Heart right ventricle (tissue), 16 donors: ENCODE results near the gene SRSF2. TPM values are rescaled to one million over a fixed set of nuclear protein-coding genes. Genes with fewer than 3 reads are reported as not detected.

Experiments used
- ATAC-seq, 8 donors: fragments of 200-7000 bp; cut with Tn5 transposase; one replicate each; pipeline ENCODE4 v1.9.1; 2020; ENCODE audit warnings: mild to moderate bottlenecking in 8 of 8, moderate library complexity in 8 of 8, moderate number of reproducible peaks in 1 of 8
- DNase-seq, 2 donors: peaks; one replicate each; pipeline ENCODE4 v3.0.0-alpha.2; 2020
- H3K27ac ChIP-seq, 10 donors: fragments of 200-600 bp; sonication (generic) in 2 of 10; one replicate each; pipeline versions ENCODE4 v1.5.0 to v1.8.0; 2020 to 2022; ENCODE audit warnings: mild to moderate bottlenecking in 3 of 10
- H3K27me3 ChIP-seq, 7 donors: fragments of 200-600 bp; one replicate each; pipeline ENCODE4 v1.8.0; 2021 to 2022; ENCODE audit warnings: mild to moderate bottlenecking in 2 of 7
- H3K36me3 ChIP-seq, 9 donors: fragments of 200-600 bp; sonication (generic) in 1 of 9; one replicate each; pipeline versions ENCODE4 v1.5.0 to v1.8.0; 2020 to 2022; ENCODE audit warnings: mild to moderate bottlenecking in 2 of 9
- H3K4me1 ChIP-seq, 9 donors: fragments of 200-600 bp; sonication (generic) in 1 of 9; one replicate each; pipeline versions ENCODE4 v1.5.0 to v1.8.0; 2020 to 2022; ENCODE audit warnings: mild to moderate bottlenecking in 4 of 9
- H3K4me3 ChIP-seq, 10 donors: fragments of 200-600 bp; sonication (generic) in 2 of 10; one replicate each; pipeline versions ENCODE4 v1.5.0 to v1.8.0; 2020 to 2022; ENCODE audit warnings: mild to moderate bottlenecking in 7 of 10, moderate library complexity in 2 of 10
- H3K9me3 ChIP-seq, 11 donors: fragments of 200-600 bp in 10 of 11; sonication (generic) in 2 of 11; one replicate each; pipeline versions ENCODE4 v1.5.0 to v1.8.0; 2013 to 2022; ENCODE audit warnings: mild to moderate bottlenecking in 2 of 11, control low read depth in 1 of 11, moderate library complexity in 1 of 11
- WGBS, 2 donors: extraction: QIAGEN DNeasy Blood & Tissue Kit; methylation state at CpG; one replicate each; pipeline ENCODE4 v1.1.7; 2013; ENCODE audit warnings: inconsistent platforms in 1 of 2; 5-methylcytosine and 5-hydroxymethylcytosine counted together
- intact Hi-C, 10 donors: fragments of 100-400 bp; cut with DNase I; formaldehyde crosslinking; loops; one replicate each; pipeline versions ENCODE4 v1.11.1 to v1.14.2; 2022
- microRNA-seq, 2 donors: library from miRNA; unstranded; fragments of <30 nt; microRNA quantifications; one replicate each; pipeline ENCODE4 v1.2.0, GENCODE V29; 2021
- polyA plus RNA-seq, 2 donors: library from polyadenylated mRNA; stranded (reverse); fragments of 200-250 nt; gene quantifications; one replicate each; pipeline ENCODE4 v1.2.3, GENCODE V29; 2013
- total RNA-seq, 10 donors: library from RNA; stranded (reverse); fragmentation: NEBNext Ultra II Directional in 3 of 10; extraction: Animal tissue kit (Norgen Biotek cat#: 25700) in 3 of 10; gene quantifications; one replicate each; pipeline versions ENCODE4 v1.2.1 to v1.2.4, GENCODE V29; 2021 to 2023
- TF ChIP-seq, protein P1 (sequence below), 9 donors: fragments of 200-600 bp; sonication (generic) in 2 of 9; IDR thresholded peaks; one replicate each; pipeline versions ENCODE4 v1.5.0 to v1.8.0; 2021 to 2022; ENCODE audit warnings: antibody characterized with exemption in 9 of 9, mild to moderate bottlenecking in 5 of 9, moderate library complexity in 1 of 9
- donor health status: Arrhythmogenic right ventricular cardiomyopathy.
- donor health status: ischemic (EF 13 %, LVEDD 7.1; RV severe dilation, severe dysfunction).
- donor health status: healthy with polysubstance abuse.
- donor health status: DM: no; HTN: yes; CAD: no.
- donor health status: DM: no; HTN: no; CAD: no.
- donor health status: ischemic (EF 25% LVEDD 6.9; RV normal size, moderate dysfunction).
- donor health status: ischemic (EF 25% LVEDD 5.7; RV mildly dilated, moderate dysfunction).
- donor health status: healthy.
- donor health status: DM: yes; HTN: yes; CAD: no.
- donor health status: Ischemic cardiomyopathy.
- donor health status: ischemic (EF 35%, LVEDD 5.7; RV mildly dilated, moderate dysfunction).
- donor health status: nonischemic (EF 11% LVEDD 7.7; RV severe dilation, severe dysfunction).
- donor health status: DM: yes; HTN: yes; CAD: no.
- donor health status: PGD.
- donor health status: ischemic (EF 29% LVEDD 5.4; RV normal size, mild dysfunction).
- donor health status: nonischemic (EF 23%, LVEDD 6.1; RV moderate dilation, normal function).

SRSF2 gene
- total and polyA plus RNA-seq, 12 donors: 58.8 to 109 (median 79.8) TPM

DNA sequence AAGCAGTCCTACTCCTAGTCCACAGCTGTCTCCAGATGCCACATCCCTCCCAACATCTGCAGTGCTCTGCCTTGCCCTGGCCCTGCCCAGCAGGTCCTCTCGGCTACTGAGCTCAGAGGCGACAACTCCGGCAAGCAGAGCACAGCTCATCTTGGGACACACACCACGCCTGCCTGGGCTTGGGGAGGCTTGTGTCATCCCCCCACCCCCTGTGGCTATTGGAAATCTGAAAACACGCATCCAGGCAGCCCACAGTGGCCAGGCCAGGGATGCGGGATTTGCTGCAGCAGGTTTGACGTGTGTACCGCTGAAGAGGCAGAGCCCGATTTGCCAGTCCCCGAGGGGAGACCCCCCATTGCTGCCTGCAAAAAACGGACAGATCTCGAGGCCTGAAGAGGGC, 51.8 kb downstream of the SRSF2 start:
- 68 to 75% methylated on average over 12 of the region's 12 CpGs for WGBS, 2 donors
- Histone ChIP-seq H3K9me3 (no peaks in the 10 kb centered on the region), H3K27ac (peak overlapping the region in 9 of 10 donors; percentile 52 to 99 (median 95)), H3K27me3 (no peaks in the 10 kb centered on the region), H3K4me3 (no peak overlapping the region), H3K4me1 (peaks cover 63 to 100% (median 87%) of the 10 kb centered on the region in 9 donors), H3K36me3 (peaks cover 0 to 62% (median 9%) of the 10 kb centered on the region in 9 donors)
- DNase-seq (no peak), ATAC-seq (no peak)
- intact Hi-C loops: no loop called here
- TF ChIP-seq, protein P1, sequence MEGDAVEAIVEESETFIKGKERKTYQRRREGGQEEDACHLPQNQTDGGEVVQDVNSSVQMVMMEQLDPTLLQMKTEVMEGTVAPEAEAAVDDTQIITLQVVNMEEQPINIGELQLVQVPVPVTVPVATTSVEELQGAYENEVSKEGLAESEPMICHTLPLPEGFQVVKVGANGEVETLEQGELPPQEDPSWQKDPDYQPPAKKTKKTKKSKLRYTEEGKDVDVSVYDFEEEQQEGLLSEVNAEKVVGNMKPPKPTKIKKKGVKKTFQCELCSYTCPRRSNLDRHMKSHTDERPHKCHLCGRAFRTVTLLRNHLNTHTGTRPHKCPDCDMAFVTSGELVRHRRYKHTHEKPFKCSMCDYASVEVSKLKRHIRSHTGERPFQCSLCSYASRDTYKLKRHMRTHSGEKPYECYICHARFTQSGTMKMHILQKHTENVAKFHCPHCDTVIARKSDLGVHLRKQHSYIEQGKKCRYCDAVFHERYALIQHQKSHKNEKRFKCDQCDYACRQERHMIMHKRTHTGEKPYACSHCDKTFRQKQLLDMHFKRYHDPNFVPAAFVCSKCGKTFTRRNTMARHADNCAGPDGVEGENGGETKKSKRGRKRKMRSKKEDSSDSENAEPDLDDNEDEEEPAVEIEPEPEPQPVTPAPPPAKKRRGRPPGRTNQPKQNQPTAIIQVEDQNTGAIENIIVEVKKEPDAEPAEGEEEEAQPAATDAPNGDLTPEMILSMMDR (IDR thresholded peaks at IDR 0.05): no peak

DNA sequence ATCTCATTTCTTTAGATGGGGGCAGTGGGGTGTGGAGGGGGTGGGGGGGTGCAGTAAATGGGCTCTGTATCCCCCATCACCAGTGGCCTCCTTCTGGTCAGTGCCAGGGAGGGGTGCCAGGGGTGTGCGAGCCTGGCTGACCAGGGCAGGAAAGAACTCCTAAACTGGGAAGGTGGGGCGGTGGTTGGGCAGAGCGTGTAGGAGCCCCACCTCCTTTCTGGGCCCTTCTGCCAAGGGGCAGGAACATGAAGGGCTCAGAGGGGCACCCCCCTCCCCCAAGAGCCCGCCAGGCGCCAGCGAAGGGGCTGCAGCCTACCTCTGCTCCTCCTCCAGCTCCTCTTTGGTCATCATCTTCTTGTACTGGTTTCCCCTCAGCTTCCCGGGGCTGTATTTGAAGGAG, 52.4 kb downstream of the SRSF2 start:
- intact Hi-C loops: loop anchor here in 3 of 10 donors (5.0 kb wide), 2 partner anchors 33 to 127 kb away; no protein-coding TSS in a partner anchor
- H3K4me1 ChIP-seq: peaks cover 61 to 94% (median 81%) of the 10 kb centered on the region in 9 donors

More for the DNA sequence above, 52.4 kb downstream of the SRSF2 start:
- ATAC-seq: no peak
- H3K27ac ChIP-seq: peak overlapping the region in 9 of 10 donors; percentile 39 to 99 (median 95)
- no peaks in the 10 kb centered on the region for H3K9me3 ChIP-seq
- no peaks in the 10 kb centered on the region for H3K27me3 ChIP-seq
- H3K4me3 ChIP-seq: no peak overlapping the region
- H3K36me3 ChIP-seq: peaks cover 0 to 64% (median 9%) of the 10 kb centered on the region in 9 donors
- DNase-seq: no peak
- WGBS, 2 donors: 86 to 90% methylated on average over 7 of the region's 7 CpGs
- TF ChIP-seq, protein P1 (IDR thresholded peaks at IDR 0.05): no peak

Small RNAs within 50 kb of the gene (microRNA-seq; reads per million reads assigned to microRNA genes)
- 0.51 to 0.60 reads per million in 2 donors for gene MIR636

Other genes with a start within 250 kb of the SRSF2 start
- 10 to 100 TPM in 4 of 10 donors, 1 to 10 TPM in 6; 6.5 to 33.1 (median 7.7) TPM for gene RHBDF2, start 235.9 kb downstream of the SRSF2 start, total RNA-seq
- 10 to 100 TPM; 13.5 to 27.0 TPM for gene RHBDF2, start 235.9 kb downstream of the SRSF2 start, polyA plus RNA-seq
- 10 to 100 TPM in 9 of 10 donors, 1 to 10 TPM in 1; 9.3 to 50.5 (median 17.9) TPM for gene CYGB, start 199.6 kb downstream of the SRSF2 start, total RNA-seq
- 10 to 100 TPM; 36.0 to 57.7 TPM for gene CYGB, start 199.6 kb downstream of the SRSF2 start, polyA plus RNA-seq
- gene PRCD, start 197.3 kb downstream of the SRSF2 start, total RNA-seq: 1 to 10 TPM; 1.5 to 5.4 (median 2.4) TPM
- 10 to 100 TPM in 1 of 2 donors, 1 to 10 TPM in 1; 3.7 to 17.3 TPM for gene PRCD, start 197.3 kb downstream of the SRSF2 start, polyA plus RNA-seq
- gene ST6GALNAC2, start 151.5 kb downstream of the SRSF2 start, total RNA-seq: 1 to 10 TPM; 3.7 to 8.4 (median 6.1) TPM
- gene ST6GALNAC2, start 151.5 kb downstream of the SRSF2 start, polyA plus RNA-seq: 1 to 10 TPM; 1.5 to 4.5 TPM
- gene ST6GALNAC1, start 93.6 kb downstream of the SRSF2 start, total RNA-seq: 1 to 10 TPM; 1.9 to 6.4 (median 3.3) TPM
- 1 to 10 TPM; 3.4 to 7.3 TPM for gene ST6GALNAC1, start 93.6 kb downstream of the SRSF2 start, polyA plus RNA-seq
- 100 to 1,000 TPM; 298 to 586 (median 488) TPM for gene MXRA7, start 26.4 kb downstream of the SRSF2 start, total RNA-seq
- gene MXRA7, start 26.4 kb downstream of the SRSF2 start, polyA plus RNA-seq: 100 to 1,000 TPM; 121 to 199 TPM
- gene JMJD6, start 10.7 kb downstream of the SRSF2 start, total RNA-seq: 10 to 100 TPM; 34.6 to 79.3 (median 43.2) TPM
- gene JMJD6, start 10.7 kb downstream of the SRSF2 start, polyA plus RNA-seq: 10 to 100 TPM; 36.1 to 56.5 TPM
- 10 to 100 TPM; 18.0 to 29.9 (median 24.7) TPM for gene METTL23, start 10.5 kb downstream of the SRSF2 start, total RNA-seq
- 10 to 100 TPM; 24.5 to 41.8 TPM for gene METTL23, start 10.5 kb downstream of the SRSF2 start, polyA plus RNA-seq
- 10 to 100 TPM; 25.1 to 34.4 (median 29.6) TPM for gene MFSD11, start 788 bp upstream of the SRSF2 start, total RNA-seq
- gene MFSD11, start 788 bp upstream of the SRSF2 start, polyA plus RNA-seq: 10 to 100 TPM in 1 of 2 donors, 1 to 10 TPM in 1; 9.2 to 23.2 TPM
- gene MGAT5B, start 131.1 kb upstream of the SRSF2 start, total RNA-seq: under 1 TPM in 2 of 10 donors, not detected in 8; 0.10 to 0.15 TPM
- gene MGAT5B, start 131.1 kb upstream of the SRSF2 start, polyA plus RNA-seq: under 1 TPM; 0.09 to 0.29 TPM